Posterior cingulate gyrus (tissue), 11 donors: ENCODE data around the gene ZNF804B.
"Not testable (repeated sequence)": the region's sequence is repeated elsewhere in the genome, so short reads cannot be mapped to it uniquely, and the experiment has no call there.

ENCODE experiments used
- DNase-seq, 10 donors: peaks; one replicate each; pipeline versions ENCODE4 v3.0.0 to v3.0.0-alpha.2; 2020 to 2021; ENCODE audit warnings: mixed read lengths in 3 of 10
- intact Hi-C: fragments of 100-400 bp; cut with DNase I; formaldehyde crosslinking; loops from one replicate; pipeline ENCODE4 v1.15.1; 2023

Gene ZNF804B

DNA sequence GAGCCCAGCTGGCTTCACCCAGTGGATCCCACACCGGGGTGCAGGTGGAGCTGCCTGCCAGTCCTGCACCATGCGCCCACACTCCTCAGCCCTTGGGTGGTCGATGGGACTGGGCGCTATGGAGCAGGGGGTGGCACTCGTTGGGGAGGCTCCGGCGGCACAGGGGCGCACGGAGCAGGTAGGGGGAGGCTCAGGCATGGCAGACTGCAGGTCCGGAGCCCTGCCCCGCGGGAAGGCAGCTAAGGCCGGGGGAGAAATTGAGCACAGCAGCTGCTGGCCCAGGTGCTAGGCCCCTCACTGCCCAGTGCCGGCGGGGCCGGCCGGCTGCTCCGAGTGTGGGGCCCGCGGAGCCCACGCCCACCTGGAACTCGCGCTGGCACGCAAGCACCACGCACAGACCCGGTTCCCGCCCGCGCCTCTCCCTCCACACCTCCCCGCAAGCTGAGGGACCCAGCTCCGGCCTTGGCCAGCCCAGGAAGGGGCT lies 469.2 kb downstream of the ZNF804B start:
- intact Hi-C loops: not testable (repeated sequence)
- peak in 3 of 10 donors; percentile 63 to 75 (median 71) for DNase-seq

GRCh38 chr7:89238156-89238555 lies 478.7 kb downstream of the ZNF804B start:
- no peak for DNase-seq
- intact Hi-C loops: no loop called here

- no peak for DNase-seq
- intact Hi-C loops: no loop called here
Measured at GRCh38 chr7:89246196-89246595, 486.7 kb downstream of the ZNF804B start.

- intact Hi-C loops: no loop called here
- no peak for DNase-seq
Measured at GRCh38 chr7:89247207-89247606, 487.7 kb downstream of the ZNF804B start.

DNA sequence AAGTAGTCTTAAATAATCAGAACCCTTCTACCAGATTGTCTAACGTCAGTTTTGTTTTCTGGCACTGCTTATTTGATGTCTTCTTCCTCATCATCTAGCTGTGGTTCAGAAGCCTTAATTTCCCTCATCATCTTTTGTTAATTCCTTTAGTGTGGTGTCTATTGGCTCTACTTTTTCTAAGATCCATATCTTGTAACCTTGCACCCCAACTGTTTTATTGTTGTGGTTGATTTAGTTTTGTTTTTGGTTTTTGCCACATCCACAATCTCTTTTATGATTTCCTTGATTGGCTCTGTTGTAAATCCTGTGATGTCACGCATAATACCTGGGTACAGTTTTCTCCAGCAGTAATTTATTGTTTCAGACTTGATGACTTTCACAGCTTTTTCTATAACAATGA lies 499.6 kb downstream of the ZNF804B start:
- no peak for DNase-seq

GRCh38 chr7:89264126-89264525 lies 504.6 kb downstream of the ZNF804B start:
- no peak for DNase-seq
- intact Hi-C loops: no loop called here

More for the DNA sequence above, 499.6 kb downstream of the ZNF804B start:
- intact Hi-C loops: no loop called here

DNA sequence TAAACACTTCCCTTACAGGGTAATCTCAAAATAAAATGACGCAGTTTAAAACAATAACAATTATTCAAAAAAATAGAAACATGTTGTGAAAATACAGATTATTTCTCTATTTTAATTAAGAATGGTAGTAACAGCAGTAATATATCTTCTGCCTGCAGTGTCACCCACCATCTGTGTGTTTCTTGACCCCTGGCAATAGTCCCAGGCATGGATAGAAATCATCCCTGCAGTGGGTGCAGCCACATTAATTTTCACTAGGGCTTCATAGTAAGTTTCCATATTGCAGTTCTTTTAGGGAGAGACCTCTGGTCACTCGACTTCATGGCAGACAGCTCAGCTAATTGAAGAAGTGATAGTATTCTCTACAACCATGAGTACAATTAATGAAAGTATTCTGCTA lies 506.1 kb downstream of the ZNF804B start:
- intact Hi-C loops: no loop called here
- DNase-seq: no peak

DNA sequence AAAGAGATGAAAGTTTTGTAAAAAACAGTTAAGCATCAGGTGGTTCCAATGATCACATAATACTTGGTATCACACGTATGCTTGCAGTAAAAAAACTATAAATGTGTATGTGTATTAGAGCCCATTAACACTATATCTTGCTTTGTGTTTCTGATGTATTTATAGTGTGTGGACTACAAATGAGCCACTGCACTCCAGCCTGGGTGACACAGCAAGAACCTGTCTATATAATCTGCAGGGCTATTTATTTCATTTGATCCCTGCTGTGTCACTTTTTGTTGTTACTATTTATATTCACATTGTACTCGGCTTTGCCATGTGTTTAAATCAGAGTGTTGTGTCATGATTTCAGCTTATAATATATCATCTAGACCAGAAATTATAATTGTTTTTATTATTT lies 523.8 kb downstream of the ZNF804B start:
- intact Hi-C loops: no loop called here
- DNase-seq: no peak

DNA sequence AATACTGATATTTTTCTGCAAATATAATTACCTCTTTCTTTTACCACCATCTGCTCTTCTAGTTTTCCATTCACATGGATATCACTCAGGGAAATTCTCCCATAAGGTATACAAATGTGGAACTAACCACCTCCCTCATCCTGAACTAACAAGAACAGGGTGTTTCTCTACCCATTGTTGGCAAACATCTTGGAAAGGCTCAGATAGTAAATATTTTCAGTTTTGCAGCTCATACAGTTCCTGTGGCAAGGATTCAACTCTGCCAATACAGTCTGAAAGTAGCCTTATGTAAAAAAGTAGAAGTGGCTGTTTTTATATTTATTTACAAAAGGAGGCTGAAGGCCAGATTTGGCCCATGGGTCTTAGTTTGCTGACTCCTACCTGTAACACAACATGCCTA lies 549.0 kb downstream of the ZNF804B start:
- no peak for DNase-seq
- intact Hi-C loops: no loop called here

- DNase-seq: no peak
- intact Hi-C loops: no loop called here
Measured at GRCh38 chr7:89311886-89312285, 552.4 kb downstream of the ZNF804B start.

DNA sequence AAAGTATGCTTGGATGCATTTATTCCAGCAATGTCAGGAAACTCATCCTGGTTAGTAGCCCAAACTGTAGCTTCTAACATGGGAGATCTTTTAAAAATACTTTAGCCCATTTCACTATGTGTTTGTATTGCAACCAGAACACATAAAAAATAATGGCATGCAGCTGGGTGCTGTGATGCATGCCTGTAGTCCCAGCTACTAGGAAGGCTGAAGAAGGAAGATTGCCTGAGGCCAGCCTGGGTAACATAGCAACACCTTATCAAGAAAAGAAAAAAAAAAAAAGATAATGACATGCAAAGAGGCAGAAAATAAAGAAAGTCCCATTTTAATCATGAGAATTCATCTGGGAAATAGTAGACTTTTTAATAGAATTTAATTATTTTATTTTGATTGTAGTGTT lies 553.1 kb downstream of the ZNF804B start:
- no peak for DNase-seq
- intact Hi-C loops: no loop called here

DNA sequence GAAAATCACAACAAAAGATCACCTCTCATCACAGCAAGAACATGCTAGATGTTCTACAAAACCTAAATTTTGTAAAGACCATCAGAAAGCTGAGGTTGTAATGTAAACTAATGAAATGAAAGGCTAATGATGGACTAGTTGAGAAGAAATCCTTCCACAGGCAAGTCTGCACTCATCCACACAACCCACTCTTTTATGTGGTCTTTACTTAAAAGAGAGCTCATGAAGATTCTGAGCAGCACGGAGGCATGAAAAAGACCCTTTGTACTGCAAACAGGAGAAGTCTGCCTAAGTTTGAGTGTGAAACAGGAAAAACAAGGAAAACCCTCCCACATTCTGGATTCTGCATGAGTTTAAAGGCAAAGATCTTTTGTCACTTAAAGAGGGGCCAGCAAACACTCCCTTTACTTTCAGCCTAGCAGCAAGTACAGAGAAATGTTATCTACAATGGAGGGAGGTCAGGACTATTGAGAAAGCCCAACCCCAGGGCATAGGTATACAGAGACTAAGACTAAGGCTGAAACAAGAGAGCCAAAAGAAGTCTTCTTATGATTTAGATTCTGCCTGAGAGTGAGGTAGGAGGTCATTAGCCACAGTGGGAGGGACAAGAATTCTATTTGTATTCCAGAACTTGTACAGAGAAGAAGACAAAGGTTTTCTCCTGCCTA lies 557.2 kb downstream of the ZNF804B start:
- no peak for DNase-seq
- intact Hi-C loops: no loop called here

GRCh38 chr7:89332026-89332425 lies 572.5 kb downstream of the ZNF804B start:
- intact Hi-C loops: no loop called here
- no peak for DNase-seq

GRCh38 chr7:89334797-89335196 lies 575.3 kb downstream of the ZNF804B start:
- intact Hi-C loops: no loop called here
- DNase-seq: no peak

DNA sequence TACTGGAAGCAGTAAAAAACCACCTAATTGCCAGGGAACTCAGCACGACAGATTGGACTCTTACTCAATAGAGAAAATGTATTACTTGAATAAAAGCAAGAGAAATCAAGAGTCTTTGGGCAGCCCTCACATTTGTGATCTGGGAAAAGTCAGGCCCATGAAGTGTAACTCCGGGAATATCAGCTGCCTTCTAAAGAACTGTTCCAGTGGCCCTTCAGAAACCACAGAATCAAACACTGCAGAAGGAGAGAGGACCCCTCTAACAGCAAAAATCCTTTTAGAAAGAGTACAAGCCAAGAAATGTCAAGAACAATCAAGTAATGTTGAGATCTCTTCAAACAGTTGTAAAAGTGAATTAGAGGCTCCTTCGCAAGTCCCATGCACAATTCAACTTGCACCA lies 576.0 kb downstream of the ZNF804B start:
- intact Hi-C loops: no loop called here
- no peak for DNase-seq

DNA sequence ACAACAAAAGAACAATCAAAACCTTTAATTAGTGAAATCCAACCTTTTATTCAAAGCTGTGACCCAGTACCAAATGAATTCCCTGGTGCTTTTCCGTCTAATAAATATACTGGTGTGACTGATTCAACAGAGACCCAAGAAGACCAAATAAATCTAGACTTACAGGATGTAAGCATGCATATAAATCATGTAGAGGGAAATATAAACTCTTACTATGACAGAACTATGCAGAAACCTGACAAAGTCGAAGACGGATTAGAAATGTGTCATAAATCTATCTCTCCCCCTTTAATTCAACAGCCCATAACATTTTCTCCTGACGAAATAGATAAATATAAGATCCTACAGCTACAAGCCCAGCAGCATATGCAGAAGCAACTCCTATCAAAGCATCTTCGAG lies 576.6 kb downstream of the ZNF804B start:
- intact Hi-C loops: no loop called here
- no peak for DNase-seq

GRCh38 chr7:89339748-89340147 lies 580.2 kb downstream of the ZNF804B start:
- intact Hi-C loops: no loop called here
- DNase-seq: no peak

DNA sequence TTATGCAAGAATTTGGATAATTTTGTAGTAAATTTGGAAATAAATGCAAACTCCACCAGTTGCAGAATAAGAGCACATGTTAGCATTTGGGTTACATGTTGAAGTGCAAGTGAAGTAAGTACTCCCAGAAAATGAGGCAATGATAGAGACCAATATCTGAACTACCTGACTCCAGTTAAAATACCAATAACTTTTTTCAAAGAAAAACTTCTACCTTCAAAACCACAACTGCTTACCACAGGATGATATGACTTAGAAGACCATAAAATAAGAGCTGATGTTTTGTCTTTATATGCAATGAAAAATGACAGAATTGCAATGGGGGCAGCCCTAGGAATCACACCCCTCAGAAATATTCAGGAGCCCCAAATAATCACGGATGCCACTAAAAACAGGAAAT lies 597.6 kb downstream of the ZNF804B start:
- intact Hi-C loops: no loop called here

DNA sequence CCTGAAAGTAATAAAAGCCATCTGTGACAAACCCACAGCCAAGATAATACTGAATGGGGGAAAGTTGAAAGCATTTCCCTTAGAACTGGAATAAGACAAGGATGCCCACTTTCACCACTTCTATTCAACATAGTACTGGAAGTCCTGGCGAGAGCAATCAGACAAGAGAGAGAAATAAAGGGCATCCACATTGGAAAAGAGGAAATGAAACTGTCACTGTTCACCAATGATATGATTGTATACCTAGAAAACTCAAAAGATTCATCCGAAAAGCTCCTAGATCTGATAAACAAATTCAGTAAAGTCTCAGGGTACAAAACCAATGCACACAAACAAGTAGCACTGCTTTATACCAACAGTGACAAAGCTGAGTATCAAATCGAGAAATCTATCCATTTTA lies 617.7 kb downstream of the ZNF804B start:
- intact Hi-C loops: no loop called here

More for the DNA sequence above, 597.6 kb downstream of the ZNF804B start:
- DNase-seq: no peak

GRCh38 chr7:89385411-89385810 lies 625.9 kb downstream of the ZNF804B start:
- intact Hi-C loops: no loop called here
- no peak for DNase-seq

More for the DNA sequence above, 617.7 kb downstream of the ZNF804B start:
- no peak for DNase-seq
